MM.1S (cell line): Measurements from ENCODE around the gene MAP3K1.
"Not testable (repeated sequence)": the region's sequence is repeated elsewhere in the genome, so short reads cannot be mapped to it uniquely, and the experiment has no call there.

Experiments used
- DNase-seq: peaks from one replicate; pipeline ENCODE4 v3.0.0-alpha.2; 2015
- H2AFZ ChIP-seq: fragments of 300-600 bp; sonication (generic); 2 replicates; pipeline ENCODE4 v1.6.0; 2016; ENCODE audit warnings: antibody characterized with exemption, low read length
- H3F3A ChIP-seq: fragments of 300-600 bp; sonication (generic); 2 replicates; pipeline ENCODE4 v1.6.1; 2016; ENCODE audit warnings: mild to moderate bottlenecking, antibody characterized with exemption, low read length, moderate library complexity, mixed read lengths; ENCODE audit not compliant: insufficient read depth
- H3K27ac ChIP-seq: fragments of 300-600 bp; sonication (generic); 2 replicates; pipeline ENCODE4 v1.5.1; 2016; ENCODE audit warnings: mild to moderate bottlenecking, low read length
- H3K27me3 ChIP-seq: fragments of 300-600 bp; sonication (generic); replicated peaks from 2 replicates; pipeline ENCODE4 v1.6.0; 2016; ENCODE audit warnings: low read length; ENCODE audit not compliant: insufficient read depth
- H3K36me3 ChIP-seq: fragments of 300-600 bp; sonication (generic); replicated peaks from 2 replicates; pipeline ENCODE4 v1.6.1; 2016; ENCODE audit warnings: mild to moderate bottlenecking, low read length, mixed read lengths; ENCODE audit not compliant: insufficient read depth
- H3K4me1 ChIP-seq: fragments of 300-600 bp; sonication (generic); 2 replicates; pipeline ENCODE4 v1.6.1; 2016; ENCODE audit warnings: low read length, mixed read lengths
- H3K4me2 ChIP-seq: fragments of 300-600 bp; sonication (generic); 2 replicates; pipeline ENCODE4 v1.6.0; 2016; ENCODE audit warnings: low read depth, low read length
- H3K4me3 ChIP-seq: fragments of 300-600 bp; sonication (generic); 2 replicates; pipeline ENCODE4 v1.5.1; 2016; ENCODE audit warnings: low read length, mixed read lengths
- H3K79me2 ChIP-seq: fragments of 300-600 bp; sonication (generic); 2 replicates; pipeline ENCODE4 v1.6.1; 2016; ENCODE audit warnings: mixed run types, low read length, mixed read lengths
- H3K9ac ChIP-seq: fragments of 300-600 bp; sonication (generic); 2 replicates; pipeline ENCODE4 v1.6.1; 2016; ENCODE audit warnings: low read length, mixed read lengths
- H3K9me2 ChIP-seq: fragments of 300-600 bp; sonication (generic); replicated peaks from 2 replicates; pipeline ENCODE4 v1.6.1; 2016; ENCODE audit warnings: mild to moderate bottlenecking, low read length, mixed read lengths; ENCODE audit not compliant: insufficient read depth
- H3K9me3 ChIP-seq: fragments of 300-600 bp; sonication (generic); replicated peaks from 2 replicates; pipeline ENCODE4 v1.6.1; 2016; ENCODE audit warnings: mild to moderate bottlenecking, low read length, mixed read lengths; ENCODE audit not compliant: insufficient read depth
- H4K20me1 ChIP-seq: fragments of 300-600 bp; sonication (generic); 2 replicates; pipeline ENCODE4 v1.6.1; 2016; ENCODE audit warnings: mild to moderate bottlenecking, low read length, moderate library complexity, mixed read lengths; ENCODE audit not compliant: insufficient read depth
- EZH2 ChIP-seq: fragments of 300-600 bp; sonication (generic); optimal IDR thresholded peaks from 2 replicates; pipeline ENCODE3; 2017; ENCODE audit warnings: low read depth, mild to moderate bottlenecking, antibody characterized with exemption, low read length, mixed read lengths
- EZH2phosphoT487 ChIP-seq: fragments of 300-600 bp; sonication (generic); IDR thresholded peaks from 2 replicates; pipeline ENCODE4 v1.6.1; 2018; ENCODE audit warnings: antibody characterized with exemption, low read length
- TF ChIP-seq, protein P1 (sequence below): fragments of 300-600 bp; sonication (generic); IDR thresholded peaks from 2 replicates; pipeline ENCODE4 v1.5.1; 2016; ENCODE audit warnings: antibody characterized with exemption, low read length, mixed read lengths

Gene MAP3K1

DNA sequence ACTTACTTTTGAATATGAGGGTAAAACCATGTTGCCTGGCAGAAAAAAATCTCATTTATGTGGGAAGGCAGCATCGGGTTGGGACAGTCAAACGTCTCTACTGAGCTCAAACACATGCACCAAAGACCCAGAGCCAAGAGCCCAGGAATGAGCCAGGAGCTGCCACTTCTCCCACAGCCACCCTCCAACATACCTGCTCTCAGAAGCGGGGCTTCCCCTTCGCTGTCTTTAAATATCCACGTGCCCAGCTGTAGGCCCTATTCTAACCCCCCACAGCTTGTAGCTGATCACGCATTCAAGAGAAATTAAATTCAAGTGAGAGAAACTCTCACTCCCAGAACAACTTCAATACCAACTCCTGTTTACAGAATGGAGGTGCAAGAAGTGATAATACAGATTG, 42.6 kb upstream of the MAP3K1 start:
- Histone ChIP-seq H3K27me3 (no peaks in the 10 kb centered on the region), H3K4me3 (no peak overlapping the region), H3K9me2 (no peaks in the 10 kb centered on the region), H3K27ac (no peak overlapping the region), H3F3A (no peaks in the 10 kb centered on the region), H3K9ac (no peak overlapping the region), H3K36me3 (no peaks in the 10 kb centered on the region), H3K4me2 (no peak overlapping the region), H2AFZ (no peak overlapping the region), H4K20me1 (no peaks in the 10 kb centered on the region), H3K79me2 (no peaks in the 10 kb centered on the region), H3K4me1 (0 out of 2 replicates have a peak, but pooled peaks cover 10% of the 10 kb centered on the region), H3K9me3 (no peaks in the 10 kb centered on the region)
- peak; percentile 18 for DNase-seq
- TF ChIP-seq EZH2phosphoT487 (no peak), EZH2 (no peak)
- TF ChIP-seq, protein P1, sequence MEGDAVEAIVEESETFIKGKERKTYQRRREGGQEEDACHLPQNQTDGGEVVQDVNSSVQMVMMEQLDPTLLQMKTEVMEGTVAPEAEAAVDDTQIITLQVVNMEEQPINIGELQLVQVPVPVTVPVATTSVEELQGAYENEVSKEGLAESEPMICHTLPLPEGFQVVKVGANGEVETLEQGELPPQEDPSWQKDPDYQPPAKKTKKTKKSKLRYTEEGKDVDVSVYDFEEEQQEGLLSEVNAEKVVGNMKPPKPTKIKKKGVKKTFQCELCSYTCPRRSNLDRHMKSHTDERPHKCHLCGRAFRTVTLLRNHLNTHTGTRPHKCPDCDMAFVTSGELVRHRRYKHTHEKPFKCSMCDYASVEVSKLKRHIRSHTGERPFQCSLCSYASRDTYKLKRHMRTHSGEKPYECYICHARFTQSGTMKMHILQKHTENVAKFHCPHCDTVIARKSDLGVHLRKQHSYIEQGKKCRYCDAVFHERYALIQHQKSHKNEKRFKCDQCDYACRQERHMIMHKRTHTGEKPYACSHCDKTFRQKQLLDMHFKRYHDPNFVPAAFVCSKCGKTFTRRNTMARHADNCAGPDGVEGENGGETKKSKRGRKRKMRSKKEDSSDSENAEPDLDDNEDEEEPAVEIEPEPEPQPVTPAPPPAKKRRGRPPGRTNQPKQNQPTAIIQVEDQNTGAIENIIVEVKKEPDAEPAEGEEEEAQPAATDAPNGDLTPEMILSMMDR: no peak

DNA sequence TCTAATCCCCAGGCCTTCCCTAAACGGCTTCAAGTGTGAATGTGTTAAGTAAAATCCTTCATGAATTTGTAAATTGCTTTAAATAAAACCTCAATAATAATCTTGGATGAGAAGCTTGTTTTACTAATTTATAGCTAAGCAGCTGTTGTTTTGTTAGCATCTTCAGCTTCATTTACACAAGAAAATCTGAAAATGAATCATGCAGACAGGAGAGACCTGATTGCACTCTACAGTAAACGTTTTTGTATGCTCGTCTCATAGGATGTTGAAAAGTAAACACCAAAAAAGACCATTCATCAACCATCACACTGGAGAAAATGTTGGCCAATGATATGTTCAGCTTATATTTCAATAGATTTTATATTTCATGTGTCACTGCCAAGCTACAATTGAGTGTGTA, 40.4 kb upstream of the MAP3K1 start:
- Histone ChIP-seq H3K4me1 (0 out of 2 replicates have a peak, but pooled peaks cover 10% of the 10 kb centered on the region), H2AFZ (no peak overlapping the region), H3K27me3 (no peaks in the 10 kb centered on the region)

DNA sequence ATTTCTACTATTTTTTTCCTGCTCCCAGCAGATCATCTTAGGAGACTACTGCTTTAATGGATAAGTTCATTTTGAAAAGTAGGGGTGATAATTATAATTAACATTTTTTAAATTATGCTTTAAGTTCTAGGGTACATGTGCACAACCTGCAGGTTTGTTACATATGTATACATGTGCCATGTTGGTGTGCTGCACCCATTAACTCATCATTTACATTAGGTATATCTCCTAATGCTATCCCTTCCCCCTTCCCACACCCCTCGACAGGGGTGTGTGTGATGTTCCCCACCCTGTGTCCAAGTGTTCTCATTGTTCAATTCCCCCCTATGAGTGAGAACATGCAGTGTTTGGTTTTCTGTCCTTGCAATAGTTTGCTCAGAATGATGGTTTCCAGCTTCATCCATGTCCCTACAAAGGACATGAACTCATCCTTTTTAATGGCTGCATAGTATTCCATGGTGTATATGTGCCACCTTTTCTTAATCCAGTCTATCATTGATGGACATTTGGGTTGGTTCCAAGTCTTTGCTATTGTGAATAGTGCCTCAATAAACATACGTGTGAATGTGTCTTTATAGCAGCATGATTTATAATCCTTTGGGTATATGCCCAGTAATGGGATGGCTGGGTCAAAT, 39.0 kb upstream of the MAP3K1 start:
- H3K27ac ChIP-seq, H3K4me2 ChIP-seq, H3K9me2 ChIP-seq, H3F3A ChIP-seq, H3K9ac ChIP-seq, H3K27me3 ChIP-seq, H3K9me3 ChIP-seq, H2AFZ ChIP-seq, H3K79me2 ChIP-seq, H3K4me3 ChIP-seq, H4K20me1 ChIP-seq, DNase-seq, H3K4me1 ChIP-seq, H3K36me3 ChIP-seq: not testable (repeated sequence)

More for the DNA sequence above, 40.4 kb upstream of the MAP3K1 start:
- Histone ChIP-seq H3K9me2 (no peaks in the 10 kb centered on the region), H3K9ac (no peak overlapping the region), H3F3A (no peaks in the 10 kb centered on the region), H3K9me3 (no peaks in the 10 kb centered on the region), H3K79me2 (no peaks in the 10 kb centered on the region), H3K4me3 (no peak overlapping the region), H3K4me2 (no peak overlapping the region), H3K36me3 (no peaks in the 10 kb centered on the region), H4K20me1 (no peaks in the 10 kb centered on the region), H3K27ac (no peak overlapping the region)
- TF ChIP-seq, protein P1: no peak
- TF ChIP-seq EZH2phosphoT487 (no peak), EZH2 (no peak)
- no peak for DNase-seq

DNA sequence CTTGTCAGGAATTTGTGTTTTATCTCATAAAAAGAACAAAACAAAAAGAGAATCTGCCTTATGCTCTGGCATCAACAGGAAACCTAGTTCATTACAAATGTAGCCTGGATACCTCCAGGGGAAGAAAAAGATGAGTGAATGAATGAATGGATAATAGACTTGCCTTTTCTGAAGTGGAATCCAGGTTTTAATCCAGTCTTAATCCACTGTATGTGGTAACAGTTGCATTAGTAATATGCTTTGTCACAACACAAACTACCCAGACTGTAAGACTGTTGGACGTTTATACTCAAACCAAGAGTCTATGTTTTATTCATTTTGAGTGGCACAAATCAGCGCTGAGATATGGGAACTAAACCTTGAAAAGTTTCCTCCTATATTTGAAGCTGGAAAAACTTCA, 32.1 kb upstream of the MAP3K1 start:
- no peaks in the 10 kb centered on the region for H3K27me3 ChIP-seq
- DNase-seq: no peak
- H3K4me3 ChIP-seq: no peak overlapping the region
- H3K36me3 ChIP-seq: no peaks in the 10 kb centered on the region
- H4K20me1 ChIP-seq: no peaks in the 10 kb centered on the region
- H3K4me2 ChIP-seq: no peak overlapping the region
- no peaks in the 10 kb centered on the region for H3K4me1 ChIP-seq
- H3K79me2 ChIP-seq: no peaks in the 10 kb centered on the region
- H3K9ac ChIP-seq: no peak overlapping the region
- TF ChIP-seq, protein P1: no peak
- no peak overlapping the region for H2AFZ ChIP-seq
- H3K9me3 ChIP-seq: no peaks in the 10 kb centered on the region
- no peaks in the 10 kb centered on the region for H3K9me2 ChIP-seq
- no peaks in the 10 kb centered on the region for H3F3A ChIP-seq
- H3K27ac ChIP-seq: no peak overlapping the region
